GM19395 (cell line): ENCODE results near the gene CD19.
"Not testable (repeated sequence)": the region's sequence is repeated elsewhere in the genome, so short reads cannot be mapped to it uniquely, and the experiment has no call there.

Experiments
- ATAC-seq: cut with Tn5 transposase; IDR thresholded peaks from one replicate; pipeline ENCODE4 v1.9.1; 2021; ENCODE audit warnings: mild to moderate bottlenecking, moderate library complexity; ENCODE audit not compliant: unreplicated experiment

CD19 gene

GRCh38 chr16:28931801-28932225, at the start of gene CD19:
CD19 (plus strand) TSS chr16:28931971; CDS start chr16:28932001, 30 bp downstream.
- no peak for ATAC-seq

GRCh38 chr16:28882551-28883160, 49.1 kb upstream of the CD19 start:
- ATAC-seq, result no peak

- ATAC-seq, result no peak
These were observed 48.4 kb upstream of the CD19 start for GRCh38 chr16:28883221-28883996.

GRCh38 chr16:28884045-28884444, 47.7 kb upstream of the CD19 start:
- ATAC-seq, result no peak

GRCh38 chr16:28886945-28887344, 44.8 kb upstream of the CD19 start:
- ATAC-seq, result no peak

- not testable (repeated sequence) for ATAC-seq
These were observed 41.4 kb upstream of the CD19 start for GRCh38 chr16:28890355-28890754.

GRCh38 chr16:28891964-28892890, 39.5 kb upstream of the CD19 start:
- no peak for ATAC-seq

- ATAC-seq, result no peak
These were observed 38.5 kb upstream of the CD19 start for GRCh38 chr16:28893291-28893690.

- ATAC-seq, result no peak
These were observed 36.2 kb upstream of the CD19 start for GRCh38 chr16:28895609-28896008.

GRCh38 chr16:28897826-28898225, 33.9 kb upstream of the CD19 start:
- ATAC-seq, result no peak

GRCh38 chr16:28898266-28898665, 33.5 kb upstream of the CD19 start:
- ATAC-seq, result no peak

GRCh38 chr16:28898942-28899341, 32.8 kb upstream of the CD19 start:
- ATAC-seq, result no peak

- no peak for ATAC-seq
These were observed 31.7 kb upstream of the CD19 start for GRCh38 chr16:28899882-28900590.

GRCh38 chr16:28900601-28901000, 31.2 kb upstream of the CD19 start:
- no peak for ATAC-seq

GRCh38 chr16:28901862-28902261, 29.9 kb upstream of the CD19 start:
- ATAC-seq, result no peak

- ATAC-seq, result no peak
These were observed 28.9 kb upstream of the CD19 start for GRCh38 chr16:28902909-28903308.

- no peak for ATAC-seq
These were observed 28.3 kb upstream of the CD19 start for GRCh38 chr16:28903344-28904042.

- ATAC-seq, result no peak
These were observed 27.4 kb upstream of the CD19 start for GRCh38 chr16:28904363-28904762.

GRCh38 chr16:28904828-28905227, 26.9 kb upstream of the CD19 start:
- ATAC-seq, result no peak

GRCh38 chr16:28905229-28905754, 26.5 kb upstream of the CD19 start:
- no peak for ATAC-seq
